ENCODE results near the gene CREBL2.
"Not testable (repeated sequence)": the region's sequence is repeated elsewhere in the genome, so short reads cannot be mapped to it uniquely, and the experiment has no call there.

CREBL2 gene

DNA sequence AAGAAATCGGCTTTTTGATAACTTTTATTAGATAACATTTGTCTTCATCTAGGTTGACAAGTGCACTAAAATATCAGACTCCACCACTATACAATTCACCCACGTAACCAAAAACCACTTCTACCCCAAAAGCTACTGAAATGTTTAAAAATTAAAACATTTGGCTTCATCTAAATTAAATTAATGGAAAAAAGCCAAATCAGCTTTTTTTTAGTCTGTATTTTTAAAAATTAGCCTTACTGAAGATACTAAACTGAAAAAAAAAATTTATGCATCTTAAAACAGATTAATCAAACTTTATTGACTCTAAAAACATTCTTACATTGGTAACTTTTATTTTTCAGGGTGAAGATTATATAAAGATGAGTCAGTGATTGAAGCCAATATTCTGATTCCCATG is 30.0 kb downstream of the CREBL2 start:
- Histone ChIP-seq H3K9ac (ENCODE audit: low read length) (no peak overlapping the region), H3K79me2 (ENCODE audit: insufficient read depth, low read length) (no peaks in the 10 kb centered on the region), H2AFZ (ENCODE audit: low read length) (no peak overlapping the region), H3K27me3 (ENCODE audit: insufficient read depth, low read length) (no peaks in the 10 kb centered on the region), H3F3A (ENCODE audit: insufficient read depth, low read length) (no peaks in the 10 kb centered on the region), H3K4me2 (ENCODE audit: low read length) (no peak overlapping the region), H3K27ac (ENCODE audit: low read depth, low read length, poor library complexity, severe bottlenecking) (no peak overlapping the region), H3K4me3 (ENCODE audit: low read depth, low read length, poor library complexity, severe bottlenecking) (no peak overlapping the region), H3K9me2 (ENCODE audit: low read depth, low read length) (no peaks in the 10 kb centered on the region), H3K9me3 (ENCODE audit: low read length) (no peaks in the 10 kb centered on the region), H4K20me1 (ENCODE audit: insufficient read depth, low read length) (no peaks in the 10 kb centered on the region), H3K36me3 (ENCODE audit: insufficient read depth, low read length) (no peaks in the 10 kb centered on the region; the same call in 1 of the 2 replicates), H3K4me1 (ENCODE audit: insufficient read depth, low read length, severe bottlenecking) (peaks cover 7% of the 10 kb centered on the region)
- TF ChIP-seq CTCF (IDR thresholded peaks at IDR 0.05; ENCODE audit: low read length) (no peak), EZH2 (IDR thresholded peaks at IDR 0.05; ENCODE audit: borderline replicate concordance, low read length) (no peak)

DNA sequence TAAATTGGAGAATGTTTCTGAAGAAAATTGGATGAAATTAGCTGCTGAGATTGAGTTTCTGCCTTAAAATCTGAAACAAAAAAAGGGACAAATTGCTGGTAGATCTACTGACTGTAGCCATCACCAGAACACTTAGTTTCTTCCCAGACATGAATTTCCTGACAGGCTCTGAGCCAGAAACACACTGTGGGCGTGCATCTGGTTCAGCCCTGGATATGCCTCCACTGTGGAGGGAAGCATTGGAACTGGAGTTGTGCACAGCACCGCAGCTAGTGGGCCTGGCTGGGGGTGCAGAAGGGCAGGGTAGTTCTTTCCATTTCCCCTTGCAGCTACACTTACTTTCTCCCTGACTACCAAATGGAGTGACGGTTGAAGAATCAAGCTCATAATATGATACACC is 31.2 kb downstream of the CREBL2 start:
- Histone ChIP-seq H3K36me3 (ENCODE audit: insufficient read depth, low read length) (no peaks in the 10 kb centered on the region; the same call in 1 of the 2 replicates), H4K20me1 (ENCODE audit: insufficient read depth, low read length) (no peaks in the 10 kb centered on the region), H3K27ac (ENCODE audit: low read depth, low read length, poor library complexity, severe bottlenecking) (no peak overlapping the region), H3K4me3 (ENCODE audit: low read depth, low read length, poor library complexity, severe bottlenecking) (no peak overlapping the region), H3K9ac (ENCODE audit: low read length) (no peak overlapping the region), H3K9me2 (ENCODE audit: low read depth, low read length) (no peaks in the 10 kb centered on the region), H3K27me3 (ENCODE audit: insufficient read depth, low read length) (no peaks in the 10 kb centered on the region), H3K4me1 (ENCODE audit: insufficient read depth, low read length, severe bottlenecking) (peaks cover 7% of the 10 kb centered on the region), H3K4me2 (ENCODE audit: low read length) (no peak overlapping the region), H3F3A (ENCODE audit: insufficient read depth, low read length) (no peaks in the 10 kb centered on the region), H3K79me2 (ENCODE audit: insufficient read depth, low read length) (no peaks in the 10 kb centered on the region), H2AFZ (ENCODE audit: low read length) (no peak overlapping the region), H3K9me3 (ENCODE audit: low read length) (no peaks in the 10 kb centered on the region)
- TF ChIP-seq CTCF (IDR thresholded peaks at IDR 0.05; ENCODE audit: low read length) = no peak
- TF ChIP-seq EZH2 (IDR thresholded peaks at IDR 0.05; ENCODE audit: borderline replicate concordance, low read length) = no peak

DNA sequence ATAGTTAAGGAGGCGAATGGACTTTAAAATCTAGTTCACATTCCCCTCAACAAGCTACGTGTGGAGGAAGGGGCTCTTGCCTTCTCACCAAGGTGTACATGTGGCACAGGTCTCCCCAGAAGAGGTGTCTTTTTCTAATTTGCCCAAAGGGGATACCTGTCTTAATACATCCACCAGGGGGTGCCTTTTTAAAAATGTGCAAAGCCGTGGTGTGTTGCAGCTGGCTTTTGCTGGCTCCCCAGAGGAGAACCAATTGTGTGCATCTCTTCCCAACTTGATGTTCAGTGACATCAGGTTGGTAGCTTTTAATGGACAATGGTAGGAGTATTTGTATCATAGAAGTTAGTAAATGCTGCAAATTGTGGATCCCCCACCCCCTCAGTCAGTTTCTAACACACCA is 33.8 kb downstream of the CREBL2 start:
- Histone ChIP-seq H3K4me3 (ENCODE audit: low read depth, low read length, poor library complexity, severe bottlenecking) (no peak overlapping the region), H3K36me3 (ENCODE audit: insufficient read depth, low read length) (no peaks in the 10 kb centered on the region), H3K79me2 (ENCODE audit: insufficient read depth, low read length) (no peaks in the 10 kb centered on the region), H3F3A (ENCODE audit: insufficient read depth, low read length) (no peaks in the 10 kb centered on the region), H3K4me1 (ENCODE audit: insufficient read depth, low read length, severe bottlenecking) (peaks cover 7% of the 10 kb centered on the region), H3K27me3 (ENCODE audit: insufficient read depth, low read length) (no peaks in the 10 kb centered on the region), H3K9me2 (ENCODE audit: low read depth, low read length) (no peaks in the 10 kb centered on the region), H3K9me3 (ENCODE audit: low read length) (peaks cover 16% of the 10 kb centered on the region), H3K4me2 (ENCODE audit: low read length) (no peak overlapping the region), H3K27ac (ENCODE audit: low read depth, low read length, poor library complexity, severe bottlenecking) (no peak overlapping the region), H4K20me1 (ENCODE audit: insufficient read depth, low read length) (no peaks in the 10 kb centered on the region), H3K9ac (ENCODE audit: low read length) (no peak overlapping the region), H2AFZ (ENCODE audit: low read length) (no peak overlapping the region)
- no peak for TF ChIP-seq EZH2 (IDR thresholded peaks at IDR 0.05; ENCODE audit: borderline replicate concordance, low read length)
- peak; percentile 72 for TF ChIP-seq CTCF (IDR thresholded peaks at IDR 0.05; ENCODE audit: low read length)

GRCh38 chr12:12645968-12646367 is 34.3 kb downstream of the CREBL2 start:
- H3K9me3 ChIP-seq (ENCODE audit: low read length) = peaks cover 19% of the 10 kb centered on the region
- H3K4me3 ChIP-seq (ENCODE audit: low read depth, low read length, poor library complexity, severe bottlenecking); H3K27ac ChIP-seq (ENCODE audit: low read depth, low read length, poor library complexity, severe bottlenecking); H3K4me2 ChIP-seq (ENCODE audit: low read length); H3K4me1 ChIP-seq (ENCODE audit: insufficient read depth, low read length, severe bottlenecking); H3K36me3 ChIP-seq (ENCODE audit: insufficient read depth, low read length); H4K20me1 ChIP-seq (ENCODE audit: insufficient read depth, low read length); H3K9ac ChIP-seq (ENCODE audit: low read length); H3K79me2 ChIP-seq (ENCODE audit: insufficient read depth, low read length); H3K27me3 ChIP-seq (ENCODE audit: insufficient read depth, low read length); H3K9me2 ChIP-seq (ENCODE audit: low read depth, low read length); H2AFZ ChIP-seq (ENCODE audit: low read length); H3F3A ChIP-seq (ENCODE audit: insufficient read depth, low read length): not testable (repeated sequence)

Data from OCI-LY1 (cell line).